ENCODE results near the gene BCL11B. TPM values are rescaled to one million over a fixed set of nuclear protein-coding genes. Genes with fewer than 3 reads are reported as not detected.

BCL11B gene
- total and polyA plus RNA-seq, 2 of the 8 experiments (the other 6 are each of a cell fraction or from before 2014, with no cell fraction given): 0.63 to 5.9 TPM

- TF ChIP-seq RXRA (IDR thresholded peaks at IDR 0.05; ENCODE audit: insufficient read depth, low read depth, low read length): no peak
- no peak for TF ChIP-seq MAFK (IDR thresholded peaks at IDR 0.05; ENCODE audit: low read depth, low read length)
- no peak for TF ChIP-seq USF2 (IDR thresholded peaks at IDR 0.05; ENCODE audit: low read length)
- no peak for TF ChIP-seq BCL11A (IDR thresholded peaks at IDR 0.05; ENCODE audit: low read depth in 2 of 2, low read length in 2 of 2)
- TF ChIP-seq SIN3A (conservative IDR thresholded peaks at IDR 0.05 in 1 of 2, IDR thresholded peaks at IDR 0.05 in 1 of 2; ENCODE audit: low read depth in 1 of 2, low read length in 2 of 2): no peak
- no peak for TF ChIP-seq BRCA1 (IDR thresholded peaks at IDR 0.05; ENCODE audit: low read depth, low read length)
Measured at GRCh38 chr14:99164712-99165111, 107.3 kb downstream of the BCL11B start (continued).

Measured in H1 (cell line).